GM12874 (cell line): ENCODE data around the gene PI4K2B.

ENCODE experiments used
- CTCF ChIP-seq: IDR thresholded peaks from 2 replicates; pipeline ENCODE4 v1.5.1; 2011; ENCODE audit warnings: low read depth, mild to moderate bottlenecking, control low read depth, low read length, moderate library complexity; ENCODE audit not compliant: insufficient read depth

PI4K2B gene

GRCh38 chr4:25306518-25307057 is 72.8 kb downstream of the PI4K2B start:
- TF ChIP-seq CTCF, result no peak

GRCh38 chr4:25307596-25307995 is 73.8 kb downstream of the PI4K2B start:
- TF ChIP-seq CTCF, result no peak

- no peak for TF ChIP-seq CTCF
Observed at GRCh38 chr4:25308306-25308705, 74.5 kb downstream of the PI4K2B start.

GRCh38 chr4:25308761-25309160 is 74.9 kb downstream of the PI4K2B start:
- no peak for TF ChIP-seq CTCF

GRCh38 chr4:25310066-25310802 is 76.4 kb downstream of the PI4K2B start:
- TF ChIP-seq CTCF, result no peak

GRCh38 chr4:25310803-25311166 is 77.0 kb downstream of the PI4K2B start:
- TF ChIP-seq CTCF, result no peak

GRCh38 chr4:25312496-25313200 is 78.8 kb downstream of the PI4K2B start, which contains the start of gene ZCCHC4:
ZCCHC4 (plus strand) TSS chr4:25312774; CDS start chr4:25312810, 36 bp downstream.
- TF ChIP-seq CTCF, result peak; percentile 99
